K562 (cell line): ENCODE results near the gene UBN2. TPM values are rescaled to one million over a fixed set of nuclear protein-coding genes. Genes with fewer than 3 reads are reported as not detected.
A peak's percentile ranks its signal among the peaks of the same experiment; 100 is the strongest.

Source experiments
- FOXJ2 ChIP-seq: fragments of 200-800 bp; sonication (Bioruptor generic); IDR thresholded peaks from 2 replicates; pipeline ENCODE4 v1.6.1; 2016; ENCODE audit warnings: missing genetic modification characterization, missing compliant biosample characterization
- GABPB2 ChIP-seq: fragments of 250-450 bp; sonication (Bioruptor Pico); conservative IDR thresholded peaks from 2 replicates; pipeline ENCODE4 v1.5.1; 2021; ENCODE audit warnings: mild to moderate bottlenecking
- NCOA1 ChIP-seq: fragments of 450-650 bp; IDR thresholded peaks from 2 replicates; pipeline ENCODE4 v1.6.1; 2016; ENCODE audit warnings: low read depth
- SIN3B ChIP-seq: fragments of 450-650 bp; IDR thresholded peaks from 2 replicates; pipeline ENCODE4 v1.6.1; 2017; ENCODE audit warnings: low read depth, mild to moderate bottlenecking, moderate library complexity
- ZEB2 ChIP-seq: fragments of 450-650 bp; IDR thresholded peaks from 2 replicates; pipeline ENCODE4 v1.6.1; 2016
- ZNF146 ChIP-seq: IDR thresholded peaks from one replicate; pipeline ENCODE4 v1.6.1; 2018; ENCODE audit warnings: missing compliant biosample characterization; ENCODE audit not compliant: unreplicated experiment
- ZNF354B ChIP-seq: fragments of 250-450 bp; sonication (Bioruptor Pico); IDR thresholded peaks from 2 replicates; pipeline ENCODE4 v1.4.0; 2020
- ZNF507 ChIP-seq: conservative IDR thresholded peaks from 2 replicates; pipeline ENCODE4 v1.6.1; 2017; ENCODE audit warnings: missing genetic modification characterization, missing compliant biosample characterization
- polyA plus RNA-seq, 8 experiments: library from polyadenylated mRNA; depleted of rRNA in 4 of 8; stranded (reverse) in 5 of 8; unstranded in 3 of 8; fragments of >200 nt; fragmentation: Nextera tagmentation in 2 of 8; fragmentation: Illumina TruSeq in 1 of 8; extraction: Ambion mirVana in 2 of 8; extraction: Trizol in 1 of 8; gene quantifications; 2 replicates each; pipeline versions ENCODE4 v1.2.1 to v1.2.3, GENCODE V29; 2011 to 2014; ENCODE audit warnings: inconsistent platforms in 1 of 8, missing spikeins in 1 of 8
- total RNA-seq, 7 experiments: library from RNA; depleted of rRNA in 6 of 7; stranded (reverse); fragments of >200 nt in 6 of 7; fragmentation: Illumina TruSeq in 2 of 7; extraction: Trizol in 2 of 7; gene quantifications; 2 replicates each; pipeline versions ENCODE4 v1.2.1 to v1.2.3, GENCODE V29; 2011 to 2021; ENCODE audit warnings: low replicate concordance in 1 of 7
- TF ChIP-seq, protein P1 (sequence below), 3 experiments: fragments of 200-800 bp in 1 of 3; sonication (Bioruptor generic) in 1 of 3; sonication (generic) in 1 of 3; formaldehyde crosslinking in 1 of 3; IDR thresholded peaks; 2 replicates each; pipeline versions ENCODE4 v1.6.1 to v1.8.0; 2016 to 2022; ENCODE audit warnings: mild to moderate bottlenecking in 2 of 3, missing compliant biosample characterization in 2 of 3, missing genetic modification characterization in 2 of 3, missing genetic modification reagents in 1 of 3
- TF ChIP-seq, protein P2 (sequence below): sonication (generic); formaldehyde crosslinking; IDR thresholded peaks from 2 replicates; pipeline ENCODE4 v1.8.0; 2023; ENCODE audit warnings: missing genetic modification reagents, mild to moderate bottlenecking, borderline replicate concordance
- TF ChIP-seq, protein P3 (sequence below), 2 experiments: fragments of 450-650 bp; formaldehyde crosslinking in 1 of 2; IDR thresholded peaks; 2 replicates each; pipeline versions ENCODE4 v1.4.0 to v1.6.1; 2014 to 2020; ENCODE audit warnings: mild to moderate bottlenecking in 2 of 2, borderline replicate concordance in 1 of 2, low read depth in 1 of 2

The UBN2 gene
- total and polyA plus RNA-seq, 9 of the 15 experiments (the other 6 are each of a cell fraction or from before 2014, with no cell fraction given): 1.2 to 19.5 (median 9.9) TPM

DNA sequence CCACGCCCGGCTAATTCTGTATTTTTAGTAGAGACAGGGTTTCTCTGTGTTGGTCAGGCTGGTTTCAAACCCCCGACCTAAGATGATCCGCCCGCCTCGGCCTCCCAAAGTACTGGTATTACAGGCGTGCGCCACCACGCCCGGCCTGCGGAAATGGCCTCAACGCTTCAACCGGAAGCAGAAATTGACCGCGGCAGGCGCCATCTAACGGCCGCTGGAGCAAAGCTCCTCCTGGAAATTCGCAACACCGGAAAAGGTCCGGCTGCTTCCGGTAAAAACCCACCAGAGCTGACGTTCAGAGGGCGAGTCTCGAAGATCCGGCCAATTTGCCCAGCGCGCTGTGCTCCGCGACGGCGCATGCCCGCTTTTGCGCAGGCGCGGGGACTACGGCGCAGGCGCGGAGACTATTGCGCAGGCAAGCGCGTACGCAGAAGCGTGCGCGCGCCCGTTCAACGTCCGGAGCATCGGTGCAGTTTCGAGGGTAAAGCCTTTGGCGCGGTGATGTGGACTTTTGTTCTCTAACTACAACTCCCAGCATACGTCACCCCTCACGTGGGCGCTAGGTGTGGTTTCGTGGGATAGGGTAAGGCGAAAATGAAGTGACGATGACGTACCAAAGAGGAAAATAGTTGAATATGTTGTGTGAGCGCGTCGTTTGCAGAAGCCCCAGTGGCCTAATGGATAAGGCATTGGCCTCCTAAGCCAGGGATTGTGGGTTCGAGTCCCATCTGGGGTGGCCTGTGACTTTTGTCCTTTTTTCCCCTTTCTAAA is 109.2 kb downstream of the UBN2 start (continued):
- TF ChIP-seq, protein P1, sequence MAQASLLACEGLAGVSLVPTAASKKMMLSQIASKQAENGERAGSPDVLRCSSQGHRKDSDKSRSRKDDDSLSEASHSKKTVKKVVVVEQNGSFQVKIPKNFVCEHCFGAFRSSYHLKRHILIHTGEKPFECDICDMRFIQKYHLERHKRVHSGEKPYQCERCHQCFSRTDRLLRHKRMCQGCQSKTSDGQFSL (CRISPR knock-in tag; IDR thresholded peaks at IDR 0.05): no peak
- TF ChIP-seq, protein P1 (tag; IDR thresholded peaks at IDR 0.05): no peak
- TF ChIP-seq, protein P2, sequence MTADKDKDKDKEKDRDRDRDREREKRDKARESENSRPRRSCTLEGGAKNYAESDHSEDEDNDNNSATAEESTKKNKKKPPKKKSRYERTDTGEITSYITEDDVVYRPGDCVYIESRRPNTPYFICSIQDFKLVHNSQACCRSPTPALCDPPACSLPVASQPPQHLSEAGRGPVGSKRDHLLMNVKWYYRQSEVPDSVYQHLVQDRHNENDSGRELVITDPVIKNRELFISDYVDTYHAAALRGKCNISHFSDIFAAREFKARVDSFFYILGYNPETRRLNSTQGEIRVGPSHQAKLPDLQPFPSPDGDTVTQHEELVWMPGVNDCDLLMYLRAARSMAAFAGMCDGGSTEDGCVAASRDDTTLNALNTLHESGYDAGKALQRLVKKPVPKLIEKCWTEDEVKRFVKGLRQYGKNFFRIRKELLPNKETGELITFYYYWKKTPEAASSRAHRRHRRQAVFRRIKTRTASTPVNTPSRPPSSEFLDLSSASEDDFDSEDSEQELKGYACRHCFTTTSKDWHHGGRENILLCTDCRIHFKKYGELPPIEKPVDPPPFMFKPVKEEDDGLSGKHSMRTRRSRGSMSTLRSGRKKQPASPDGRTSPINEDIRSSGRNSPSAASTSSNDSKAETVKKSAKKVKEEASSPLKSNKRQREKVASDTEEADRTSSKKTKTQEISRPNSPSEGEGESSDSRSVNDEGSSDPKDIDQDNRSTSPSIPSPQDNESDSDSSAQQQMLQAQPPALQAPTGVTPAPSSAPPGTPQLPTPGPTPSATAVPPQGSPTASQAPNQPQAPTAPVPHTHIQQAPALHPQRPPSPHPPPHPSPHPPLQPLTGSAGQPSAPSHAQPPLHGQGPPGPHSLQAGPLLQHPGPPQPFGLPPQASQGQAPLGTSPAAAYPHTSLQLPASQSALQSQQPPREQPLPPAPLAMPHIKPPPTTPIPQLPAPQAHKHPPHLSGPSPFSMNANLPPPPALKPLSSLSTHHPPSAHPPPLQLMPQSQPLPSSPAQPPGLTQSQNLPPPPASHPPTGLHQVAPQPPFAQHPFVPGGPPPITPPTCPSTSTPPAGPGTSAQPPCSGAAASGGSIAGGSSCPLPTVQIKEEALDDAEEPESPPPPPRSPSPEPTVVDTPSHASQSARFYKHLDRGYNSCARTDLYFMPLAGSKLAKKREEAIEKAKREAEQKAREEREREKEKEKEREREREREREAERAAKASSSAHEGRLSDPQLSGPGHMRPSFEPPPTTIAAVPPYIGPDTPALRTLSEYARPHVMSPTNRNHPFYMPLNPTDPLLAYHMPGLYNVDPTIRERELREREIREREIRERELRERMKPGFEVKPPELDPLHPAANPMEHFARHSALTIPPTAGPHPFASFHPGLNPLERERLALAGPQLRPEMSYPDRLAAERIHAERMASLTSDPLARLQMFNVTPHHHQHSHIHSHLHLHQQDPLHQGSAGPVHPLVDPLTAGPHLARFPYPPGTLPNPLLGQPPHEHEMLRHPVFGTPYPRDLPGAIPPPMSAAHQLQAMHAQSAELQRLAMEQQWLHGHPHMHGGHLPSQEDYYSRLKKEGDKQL (CRISPR knock-in tag): no peak; the same call in 1 of the 2 replicates
- 0 out of 2 replicates have a peak, but pooled peaks have one; percentile 37 for TF ChIP-seq ZNF354B (CRISPR knock-in tag)
- peak; percentile 76 for TF ChIP-seq ZEB2
- TF ChIP-seq SIN3B: peak; percentile 61
- TF ChIP-seq, protein P3, sequence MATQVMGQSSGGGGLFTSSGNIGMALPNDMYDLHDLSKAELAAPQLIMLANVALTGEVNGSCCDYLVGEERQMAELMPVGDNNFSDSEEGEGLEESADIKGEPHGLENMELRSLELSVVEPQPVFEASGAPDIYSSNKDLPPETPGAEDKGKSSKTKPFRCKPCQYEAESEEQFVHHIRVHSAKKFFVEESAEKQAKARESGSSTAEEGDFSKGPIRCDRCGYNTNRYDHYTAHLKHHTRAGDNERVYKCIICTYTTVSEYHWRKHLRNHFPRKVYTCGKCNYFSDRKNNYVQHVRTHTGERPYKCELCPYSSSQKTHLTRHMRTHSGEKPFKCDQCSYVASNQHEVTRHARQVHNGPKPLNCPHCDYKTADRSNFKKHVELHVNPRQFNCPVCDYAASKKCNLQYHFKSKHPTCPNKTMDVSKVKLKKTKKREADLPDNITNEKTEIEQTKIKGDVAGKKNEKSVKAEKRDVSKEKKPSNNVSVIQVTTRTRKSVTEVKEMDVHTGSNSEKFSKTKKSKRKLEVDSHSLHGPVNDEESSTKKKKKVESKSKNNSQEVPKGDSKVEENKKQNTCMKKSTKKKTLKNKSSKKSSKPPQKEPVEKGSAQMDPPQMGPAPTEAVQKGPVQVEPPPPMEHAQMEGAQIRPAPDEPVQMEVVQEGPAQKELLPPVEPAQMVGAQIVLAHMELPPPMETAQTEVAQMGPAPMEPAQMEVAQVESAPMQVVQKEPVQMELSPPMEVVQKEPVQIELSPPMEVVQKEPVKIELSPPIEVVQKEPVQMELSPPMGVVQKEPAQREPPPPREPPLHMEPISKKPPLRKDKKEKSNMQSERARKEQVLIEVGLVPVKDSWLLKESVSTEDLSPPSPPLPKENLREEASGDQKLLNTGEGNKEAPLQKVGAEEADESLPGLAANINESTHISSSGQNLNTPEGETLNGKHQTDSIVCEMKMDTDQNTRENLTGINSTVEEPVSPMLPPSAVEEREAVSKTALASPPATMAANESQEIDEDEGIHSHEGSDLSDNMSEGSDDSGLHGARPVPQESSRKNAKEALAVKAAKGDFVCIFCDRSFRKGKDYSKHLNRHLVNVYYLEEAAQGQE (IDR thresholded peaks at IDR 0.05; ENCODE audit: borderline replicate concordance): peak; percentile 96
- TF ChIP-seq, protein P3 (CRISPR knock-in tag; IDR thresholded peaks at IDR 0.05; ENCODE audit: low read depth): peak; percentile 74
- peak; percentile 88; the same call in 1 of the 2 replicates for TF ChIP-seq FOXJ2 (tag)
- TF ChIP-seq NCOA1: peak; percentile 90
- no peak for TF ChIP-seq ZNF507 (tag)
- no peak for TF ChIP-seq ZNF146
- TF ChIP-seq GABPB2 (CRISPR knock-in tag): no peak; the same call in 1 of the 2 replicates
